Measurements from ENCODE around the gene SPATA45. TPM values are rescaled to one million over a fixed set of nuclear protein-coding genes. Genes with fewer than 3 reads are reported as not detected.

Gene SPATA45
- total and polyA plus RNA-seq, 2 of the 13 experiments (the other 11 are each of a cell fraction or from before 2014, with no cell fraction given) = 0.17 to 0.64 TPM

DNA sequence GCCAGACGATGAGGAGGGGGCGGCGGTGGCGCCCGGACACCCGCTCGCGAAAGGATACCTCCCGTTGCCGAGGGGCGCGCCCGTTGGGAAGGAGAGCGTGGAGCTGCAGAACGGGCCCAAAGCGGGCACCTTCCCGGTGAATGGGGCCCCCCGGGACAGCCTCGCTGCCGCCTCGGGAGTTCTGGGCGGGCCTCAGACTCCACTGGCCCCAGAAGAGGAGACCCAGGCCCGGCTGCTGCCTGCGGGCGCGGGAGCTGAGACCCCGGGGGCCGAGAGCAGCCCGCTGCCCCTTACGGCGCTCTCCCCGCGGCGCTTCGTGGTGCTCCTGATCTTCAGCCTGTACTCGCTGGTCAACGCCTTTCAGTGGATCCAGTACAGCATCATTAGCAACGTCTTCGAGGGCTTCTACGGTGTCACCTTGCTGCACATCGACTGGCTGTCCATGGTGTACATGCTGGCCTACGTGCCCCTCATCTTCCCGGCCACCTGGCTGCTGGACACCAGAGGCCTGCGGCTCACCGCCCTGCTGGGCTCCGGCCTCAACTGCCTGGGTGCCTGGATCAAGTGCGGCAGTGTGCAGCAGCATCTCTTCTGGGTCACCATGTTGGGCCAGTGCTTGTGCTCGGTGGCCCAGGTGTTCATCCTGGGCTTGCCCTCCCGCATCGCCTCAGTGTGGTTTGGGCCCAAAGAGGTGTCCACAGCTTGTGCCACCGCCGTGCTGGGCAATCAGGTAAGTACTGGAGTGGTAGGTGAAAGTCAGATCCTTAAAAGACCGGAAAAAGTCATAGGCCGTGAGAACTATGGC is 11.2 kb upstream of the SPATA45 start (continued):
- TF ChIP-seq ZNF644 (CRISPR knock-in tag; IDR thresholded peaks at IDR 0.05; ENCODE audit: low read depth) (no peak), RFX1 (IDR thresholded peaks at IDR 0.05) (no peak), SNAPC5 (CRISPR knock-in tag; IDR thresholded peaks at IDR 0.05; ENCODE audit: borderline replicate concordance) (no peak), RORA (CRISPR knock-in tag; IDR thresholded peaks at IDR 0.05) (no peak), ZNF430 (CRISPR knock-in tag; IDR thresholded peaks at IDR 0.05) (0 out of 2 replicates have a peak, but pooled peaks have one; percentile 9), ZNF770 (CRISPR knock-in tag; IDR thresholded peaks at IDR 0.05) (no peak), AFF4 (CRISPR knock-in tag; IDR thresholded peaks at IDR 0.05) (no peak), NR2F1 (CRISPR knock-in tag; IDR thresholded peaks at IDR 0.05) (no peak), ZSCAN30 (CRISPR knock-in tag; IDR thresholded peaks at IDR 0.05) (no peak), CAMTA2 (CRISPR knock-in tag; IDR thresholded peaks at IDR 0.05; ENCODE audit: borderline replicate concordance) (no peak), CBX1 (IDR thresholded peaks at IDR 0.05; ENCODE audit: low read depth) (no peak), ZNF577 (CRISPR knock-in tag; IDR thresholded peaks at IDR 0.05; ENCODE audit: borderline replicate concordance, low read depth) (no peak), REXO4 (CRISPR knock-in tag; IDR thresholded peaks at IDR 0.05; ENCODE audit: borderline replicate concordance) (no peak), SRSF9 (IDR thresholded peaks at IDR 0.05; ENCODE audit: borderline replicate concordance, insufficient read depth, low read depth, low read length, poor library complexity, severe bottlenecking) (no peak), ZNF773 (CRISPR knock-in tag; IDR thresholded peaks at IDR 0.05; ENCODE audit: borderline replicate concordance) (no peak), BCLAF1 (IDR thresholded peaks at IDR 0.05) (no peak), ZNF510 (CRISPR knock-in tag; IDR thresholded peaks at IDR 0.05; ENCODE audit: low read depth) (no peak), ZNF264 (CRISPR knock-in tag; IDR thresholded peaks at IDR 0.05) (no peak)
- TF ChIP-seq, protein P1, sequence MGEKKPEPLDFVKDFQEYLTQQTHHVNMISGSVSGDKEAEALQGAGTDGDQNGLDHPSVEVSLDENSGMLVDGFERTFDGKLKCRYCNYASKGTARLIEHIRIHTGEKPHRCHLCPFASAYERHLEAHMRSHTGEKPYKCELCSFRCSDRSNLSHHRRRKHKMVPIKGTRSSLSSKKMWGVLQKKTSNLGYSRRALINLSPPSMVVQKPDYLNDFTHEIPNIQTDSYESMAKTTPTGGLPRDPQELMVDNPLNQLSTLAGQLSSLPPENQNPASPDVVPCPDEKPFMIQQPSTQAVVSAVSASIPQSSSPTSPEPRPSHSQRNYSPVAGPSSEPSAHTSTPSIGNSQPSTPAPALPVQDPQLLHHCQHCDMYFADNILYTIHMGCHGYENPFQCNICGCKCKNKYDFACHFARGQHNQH (CRISPR knock-in tag; IDR thresholded peaks at IDR 0.05) = no peak

Data from HepG2 (cell line).